WTC11 (cell line): Measurements from ENCODE around the gene PLXDC1. TPM values are rescaled to one million over a fixed set of nuclear protein-coding genes. Genes with fewer than 3 reads are reported as not detected.

ENCODE experiments used
- ATAC-seq: fragments of 200-7000 bp; cut with Tn5 transposase; 2 replicates; pipeline ENCODE4 v1.10.0; 2021; ENCODE audit warnings: mild to moderate bottlenecking, moderate library complexity
- CTCF ChIA-PET: fragments of 300-600 bp; sonication (Branson Sonifier 250); formaldehyde crosslinking; loops from one replicate; lab custom pipeline; 2021; ENCODE audit warnings: antibody characterized with exemption; lab: Charles Lee
- POLR2A ChIA-PET: fragments of 350-600 bp; sonication (Branson Sonifier 250); formaldehyde crosslinking; loops from one replicate; lab custom pipeline; 2021; ENCODE audit warnings: antibody characterized with exemption; lab: Charles Lee
- DNase-seq: peaks from one replicate; pipeline ENCODE4 v3.0.0; 2021; ENCODE audit warnings: low spot score
- H3K27ac Mint-ChIP-seq: 2 replicates; pipeline ENCODE4 v1.8.0; 2021; ENCODE audit warnings: mixed read lengths
- H3K27me3 Mint-ChIP-seq: 2 replicates; pipeline ENCODE4 v1.8.0; 2021; ENCODE audit warnings: low read depth, mild to moderate bottlenecking, moderate library complexity, mixed read lengths
- H3K36me3 Mint-ChIP-seq: 2 replicates; pipeline ENCODE4 v1.8.0; 2021; ENCODE audit warnings: mixed read lengths
- H3K4me1 Mint-ChIP-seq: 2 replicates; pipeline ENCODE4 v1.8.0; 2022; ENCODE audit warnings: mixed read lengths
- H3K4me3 Mint-ChIP-seq: 2 replicates; pipeline ENCODE4 v1.8.0; 2021; ENCODE audit warnings: mild to moderate bottlenecking, moderate library complexity, mixed read lengths
- H3K9me3 Mint-ChIP-seq: 2 replicates; pipeline ENCODE4 v1.8.0; 2021; ENCODE audit warnings: mixed read lengths
- ATF3 ChIP-seq: sonication (generic); formaldehyde crosslinking; conservative IDR thresholded peaks from 2 replicates; pipeline ENCODE4 v1.8.1; 2022; ENCODE audit warnings: mild to moderate bottlenecking, missing genetic modification reagents
- CDX4 ChIP-seq: fragments of 250-450 bp; sonication (Bioruptor Pico); IDR thresholded peaks from 2 replicates; pipeline ENCODE4 v1.9.0; 2021; ENCODE audit warnings: moderate library complexity, mild to moderate bottlenecking, inconsistent platforms, borderline replicate concordance
- CREM ChIP-seq: sonication (generic); formaldehyde crosslinking; IDR thresholded peaks from 2 replicates; pipeline ENCODE4 v1.8.1; 2022; ENCODE audit warnings: mild to moderate bottlenecking, missing genetic modification reagents, moderate library complexity
- E2F5 ChIP-seq: sonication (generic); formaldehyde crosslinking; IDR thresholded peaks from 2 replicates; pipeline ENCODE4 v1.8.1; 2022; ENCODE audit warnings: mild to moderate bottlenecking, moderate library complexity, missing genetic modification reagents
- ELF4 ChIP-seq: sonication (generic); formaldehyde crosslinking; IDR thresholded peaks from 2 replicates; pipeline ENCODE4 v1.8.1; 2022; ENCODE audit warnings: low read depth, mild to moderate bottlenecking, moderate library complexity, missing genetic modification reagents
- GABPB1 ChIP-seq: sonication (generic); formaldehyde crosslinking; IDR thresholded peaks from 2 replicates; pipeline ENCODE4 v1.8.1; 2023; ENCODE audit warnings: mild to moderate bottlenecking, missing genetic modification reagents
- GTF2I ChIP-seq: fragments of 250-450 bp; sonication (Bioruptor Pico); conservative IDR thresholded peaks from 2 replicates; pipeline ENCODE4 v1.4.0; 2021; ENCODE audit warnings: mild to moderate bottlenecking
- HMGXB4 ChIP-seq: sonication (generic); formaldehyde crosslinking; IDR thresholded peaks from 2 replicates; pipeline ENCODE4 v1.8.1; 2023; ENCODE audit warnings: mild to moderate bottlenecking, moderate library complexity, missing genetic modification reagents
- IRF1 ChIP-seq: sonication (generic); formaldehyde crosslinking; IDR thresholded peaks from 2 replicates; pipeline ENCODE4 v1.8.0; 2023; ENCODE audit warnings: missing genetic modification reagents
- JUN ChIP-seq: sonication (generic); formaldehyde crosslinking; IDR thresholded peaks from 2 replicates; pipeline ENCODE4 v1.8.0; 2023; ENCODE audit warnings: mild to moderate bottlenecking, missing genetic modification reagents
- MLX ChIP-seq: sonication (generic); formaldehyde crosslinking; IDR thresholded peaks from 2 replicates; pipeline ENCODE4 v1.8.1; 2023; ENCODE audit warnings: mild to moderate bottlenecking, missing genetic modification reagents, moderate library complexity
- NFE2L1 ChIP-seq: sonication (generic); formaldehyde crosslinking; IDR thresholded peaks from 2 replicates; pipeline ENCODE4 v1.8.1; 2023; ENCODE audit warnings: missing genetic modification reagents
- NR1H2 ChIP-seq: sonication (generic); formaldehyde crosslinking; IDR thresholded peaks from 2 replicates; pipeline ENCODE4 v1.9.0; 2021; ENCODE audit warnings: mild to moderate bottlenecking, moderate library complexity, missing genetic modification reagents
- OVOL2 ChIP-seq: fragments of 250-450 bp; sonication (Bioruptor Pico); IDR thresholded peaks from 2 replicates; pipeline ENCODE4 v1.9.0; 2021; ENCODE audit warnings: mild to moderate bottlenecking, borderline replicate concordance
- PRDM15 ChIP-seq: sonication (generic); formaldehyde crosslinking; IDR thresholded peaks from 2 replicates; pipeline ENCODE4 v1.8.0; 2022; ENCODE audit warnings: missing genetic modification reagents
- PREB ChIP-seq: sonication (generic); formaldehyde crosslinking; IDR thresholded peaks from 2 replicates; pipeline ENCODE4 v1.8.1; 2022; ENCODE audit warnings: mild to moderate bottlenecking, missing genetic modification reagents, moderate library complexity, borderline replicate concordance
- RELA ChIP-seq: sonication (generic); formaldehyde crosslinking; IDR thresholded peaks from 2 replicates; pipeline ENCODE4 v1.8.1; 2022; ENCODE audit warnings: missing genetic modification reagents, mild to moderate bottlenecking, borderline replicate concordance
- SP1 ChIP-seq: sonication (generic); formaldehyde crosslinking; conservative IDR thresholded peaks from 2 replicates; pipeline ENCODE4 v1.8.1; 2022; ENCODE audit warnings: missing genetic modification reagents
- USF2 ChIP-seq: sonication (generic); formaldehyde crosslinking; IDR thresholded peaks from 2 replicates; pipeline ENCODE4 v1.8.1; 2023; ENCODE audit warnings: mild to moderate bottlenecking, missing genetic modification reagents, moderate library complexity
- ZBTB21 ChIP-seq: sonication (generic); formaldehyde crosslinking; IDR thresholded peaks from 2 replicates; pipeline ENCODE4 v1.8.1; 2023; ENCODE audit warnings: mild to moderate bottlenecking, missing genetic modification reagents, borderline replicate concordance
- ZBTB43 ChIP-seq: sonication (generic); formaldehyde crosslinking; IDR thresholded peaks from 2 replicates; pipeline ENCODE4 v1.8.1; 2023; ENCODE audit warnings: mild to moderate bottlenecking, missing genetic modification reagents
- ZMAT4 ChIP-seq: fragments of 250-450 bp; sonication (Bioruptor Pico); IDR thresholded peaks from 2 replicates; pipeline ENCODE4 v1.9.0; 2021; ENCODE audit warnings: mild to moderate bottlenecking
- ZNF138 ChIP-seq: sonication (generic); formaldehyde crosslinking; conservative IDR thresholded peaks from 2 replicates; pipeline ENCODE4 v1.8.1; 2022; ENCODE audit warnings: mild to moderate bottlenecking, moderate library complexity, missing genetic modification reagents
- ZNF263 ChIP-seq: sonication (generic); formaldehyde crosslinking; IDR thresholded peaks from 2 replicates; pipeline ENCODE4 v1.8.1; 2022; ENCODE audit warnings: low read depth, mild to moderate bottlenecking, moderate library complexity, missing genetic modification reagents
- ZNF416 ChIP-seq: fragments of 250-450 bp; sonication (Bioruptor Pico); IDR thresholded peaks from 2 replicates; pipeline ENCODE4 v1.9.0; 2021; ENCODE audit warnings: mild to moderate bottlenecking, inconsistent platforms
- total RNA-seq: library from RNA; stranded (reverse); gene quantifications from 3 replicates; pipeline ENCODE4 v1.2.3, GENCODE V29; 2021

PLXDC1 gene
- total RNA-seq, 1 experiment from 2014 or later, result 5.4 TPM

GRCh38 chr17:39173080-39173479 is 21.6 kb upstream of the PLXDC1 start (continued):
- TF ChIP-seq ATF3 (no peak), NFE2L1 (CRISPR knock-in tag) (no peak), ZBTB43 (no peak), NR1H2 (CRISPR knock-in tag) (no peak), GTF2I (CRISPR knock-in tag) (no peak), GABPB1 (CRISPR knock-in tag) (no peak), ZBTB21 (CRISPR knock-in tag) (no peak), PRDM15 (CRISPR knock-in tag) (no peak), E2F5 (CRISPR knock-in tag) (no peak), ZNF416 (no peak), CDX4 (CRISPR knock-in tag) (no peak)

- Mint-ChIP-seq H3K27me3 (peaks cover 30% of the 10 kb centered on the region), H3K4me3 (no peak overlapping the region), H3K27ac (no peak overlapping the region), H3K4me1 (peaks cover 39% of the 10 kb centered on the region), H3K9me3 (peaks cover 9% of the 10 kb centered on the region), H3K36me3 (peaks cover 6% of the 10 kb centered on the region)
- ChIA-PET POLR2A (no interaction called here), CTCF (interaction anchor here (0.5 to 1.7 kb wide), 3 partner anchors 23 to 189 kb away, joined by 3 to 5 read pairs (median 4); no protein-coding TSS in a partner anchor)
- ATAC-seq (no peak), DNase-seq (no peak)
- TF ChIP-seq ZNF138 (no peak), ELF4 (CRISPR knock-in tag) (no peak), RELA (CRISPR knock-in tag) (no peak), PREB (CRISPR knock-in tag) (no peak), OVOL2 (CRISPR knock-in tag) (no peak), IRF1 (CRISPR knock-in tag) (no peak), ZMAT4 (CRISPR knock-in tag) (no peak), ZNF263 (no peak), SP1 (CRISPR knock-in tag) (no peak), JUN (no peak), HMGXB4 (CRISPR knock-in tag) (no peak), CREM (CRISPR knock-in tag) (no peak), USF2 (no peak), MLX (CRISPR knock-in tag) (no peak), NR1H2 (CRISPR knock-in tag) (no peak)
Measured at GRCh38 chr17:39171933-39172332, 20.5 kb upstream of the PLXDC1 start.
